Pulmonary artery endothelial cell (primary cell): Measurements from ENCODE around the gene EGR4. TPM values are rescaled to one million over a fixed set of nuclear protein-coding genes. Genes with fewer than 3 reads are reported as not detected.

Experiments used
- DNase-seq: peaks from one replicate; pipeline ENCODE4 v3.0.0-alpha.2; 2011; ENCODE audit warnings: low read depth, low spot score
- total RNA-seq: library from RNA; depleted of rRNA; stranded (reverse); fragments of >200 nt; gene quantifications from 2 replicates; pipeline ENCODE4 v1.2.3, GENCODE V29; 2014

The EGR4 gene
- total RNA-seq = not detected in 2 replicates

DNA sequence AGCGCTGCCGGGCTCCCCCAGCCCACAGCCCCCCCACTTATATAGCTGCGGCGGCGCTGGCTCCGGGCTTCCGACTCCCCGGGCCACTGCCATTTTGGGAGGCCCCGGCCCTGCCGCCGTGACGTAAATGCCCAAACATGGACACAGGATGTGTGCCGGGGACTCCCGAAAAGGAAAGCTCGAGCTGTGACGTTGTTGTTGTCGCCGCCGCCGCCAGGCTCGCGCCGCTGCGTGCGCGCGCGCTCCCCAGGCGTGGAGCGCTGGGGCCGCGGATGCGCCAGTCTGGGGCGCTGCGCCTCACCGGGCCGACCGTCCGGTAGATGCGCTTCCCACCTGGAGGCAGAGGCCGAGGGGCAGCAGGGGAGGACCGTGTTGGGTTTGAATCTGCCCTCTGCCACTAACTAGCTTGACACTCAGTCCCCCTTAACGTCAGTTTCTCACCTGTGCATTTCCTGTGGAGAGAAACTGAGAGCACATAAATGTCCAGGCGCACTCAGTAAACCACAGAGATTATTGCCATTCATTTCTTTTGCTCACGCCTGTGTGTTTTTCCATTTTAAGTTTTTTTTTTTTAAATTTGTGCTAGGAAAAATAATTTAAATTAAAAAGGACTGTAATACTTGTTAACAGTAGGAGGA lies at the start of gene EGR4:
TSS of gene EGR4 (minus strand) at position 15 of the 638 bp plus-strand sequence. CDS start 231 bp downstream, outside the sequence.
- no peak for DNase-seq

DNA sequence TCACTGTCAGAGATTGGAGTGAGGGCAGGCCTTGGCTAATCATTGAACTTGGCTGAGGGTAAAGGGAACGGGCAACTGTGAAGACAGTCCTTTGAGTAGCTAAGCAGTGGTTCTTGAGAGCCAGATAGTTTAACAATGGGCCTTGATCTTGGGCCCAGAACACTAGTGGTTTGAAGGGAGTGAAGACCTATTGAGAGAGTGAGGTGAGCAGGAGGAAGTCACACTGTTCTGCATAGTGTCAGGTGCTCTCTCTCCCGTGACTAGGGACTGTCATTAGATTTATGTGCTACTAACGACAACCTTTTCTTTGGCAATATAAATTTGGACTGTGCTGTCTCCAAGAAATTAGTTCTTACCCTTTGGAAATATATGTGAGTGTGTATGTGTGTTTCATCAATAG lies 47.7 kb upstream of the EGR4 start:
- no peak for DNase-seq

DNA sequence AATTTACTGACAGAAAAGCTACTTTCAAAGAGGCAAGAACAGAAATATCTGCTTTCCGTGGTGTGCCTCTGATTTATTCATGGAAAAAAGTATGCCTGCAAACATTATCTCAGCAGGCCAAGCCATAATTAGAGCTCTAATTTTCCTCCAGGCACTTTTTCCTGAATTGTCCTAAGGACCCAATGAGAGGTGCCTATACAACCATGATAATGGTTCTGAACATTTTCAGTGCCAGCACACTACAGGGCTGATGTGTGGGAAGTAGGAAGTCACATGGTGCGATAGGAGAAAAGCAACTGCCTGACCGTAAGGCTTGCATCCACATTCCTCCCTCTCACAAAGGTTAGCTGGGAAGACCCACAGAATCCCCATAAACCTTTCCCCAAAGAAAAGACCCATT lies 45.9 kb upstream of the EGR4 start:
- DNase-seq = no peak

DNA sequence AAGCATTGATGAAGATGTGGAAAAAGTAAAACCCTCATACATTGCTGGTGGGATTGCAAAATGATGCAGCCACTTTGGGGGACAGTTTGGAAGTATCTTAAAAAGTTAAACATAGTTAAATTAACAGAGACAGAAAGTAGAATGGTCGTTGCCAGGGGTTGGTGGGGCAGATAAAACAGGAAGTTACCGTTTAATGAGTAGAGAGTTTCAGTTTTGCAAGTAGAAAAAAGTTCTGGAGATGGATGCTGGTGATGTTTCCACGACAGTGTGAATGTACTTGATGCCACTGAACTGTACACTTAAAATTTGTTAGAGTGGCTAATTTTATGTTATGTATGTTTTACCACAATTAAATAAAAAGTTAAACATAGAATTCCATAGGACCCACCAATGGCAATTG lies 44.5 kb upstream of the EGR4 start:
- no peak for DNase-seq

DNA sequence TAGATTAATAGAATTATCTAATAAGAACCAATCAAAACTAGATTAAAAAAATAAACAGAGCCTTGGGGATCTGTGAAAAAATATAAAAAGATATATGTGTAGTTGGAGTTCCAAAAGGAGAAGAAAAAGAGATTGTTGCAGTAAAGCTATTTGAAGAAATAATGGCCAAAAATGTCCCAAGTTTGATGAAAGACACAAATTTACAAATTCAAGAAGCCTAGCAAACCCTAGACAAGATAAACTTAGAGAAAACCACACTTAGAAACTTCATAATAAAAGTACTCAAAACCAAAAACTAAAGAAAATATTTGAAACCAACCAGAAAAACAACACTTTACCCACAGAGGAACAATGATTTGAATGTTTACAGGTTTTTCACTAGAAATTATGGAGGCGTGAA lies 41.3 kb upstream of the EGR4 start:
- DNase-seq = no peak

DNA sequence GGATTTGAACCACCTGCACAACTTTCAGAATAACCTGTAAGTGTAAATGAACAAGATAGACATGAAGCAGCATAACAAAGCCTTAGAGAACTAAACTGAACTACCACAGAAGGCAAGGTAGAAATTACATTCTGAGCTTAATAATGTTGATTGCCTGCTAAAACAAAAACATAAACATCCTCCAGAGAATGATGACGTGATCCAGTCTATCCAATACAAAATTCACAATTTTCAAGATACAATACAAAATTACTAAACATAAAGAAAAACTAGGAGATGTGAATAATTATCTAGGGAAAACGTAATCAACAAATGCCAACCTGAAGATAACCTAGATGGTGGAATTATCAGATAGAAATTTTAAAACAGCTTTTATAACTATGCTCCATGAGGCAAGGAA lies 40.7 kb upstream of the EGR4 start:
- DNase-seq = no peak

DNA sequence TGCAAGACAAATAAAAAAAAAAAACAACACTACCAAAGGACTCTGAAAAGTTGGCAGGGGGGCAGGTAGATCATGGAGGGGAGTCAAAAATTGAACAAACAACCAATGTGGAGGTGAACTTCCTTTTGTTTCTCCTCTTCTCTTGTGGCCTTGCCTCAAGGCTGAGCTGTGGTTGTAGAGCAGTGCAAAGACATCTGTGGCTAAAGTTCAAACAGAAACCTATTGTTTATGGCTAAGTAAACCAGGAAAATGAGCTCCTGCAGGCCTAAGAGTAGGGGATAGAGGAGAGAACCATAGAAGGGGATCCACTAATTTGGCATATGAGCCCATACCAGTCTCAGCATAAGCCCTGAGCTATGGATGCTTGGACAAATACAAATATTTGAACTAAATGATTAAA lies 40.2 kb upstream of the EGR4 start:
- no peak for DNase-seq

DNA sequence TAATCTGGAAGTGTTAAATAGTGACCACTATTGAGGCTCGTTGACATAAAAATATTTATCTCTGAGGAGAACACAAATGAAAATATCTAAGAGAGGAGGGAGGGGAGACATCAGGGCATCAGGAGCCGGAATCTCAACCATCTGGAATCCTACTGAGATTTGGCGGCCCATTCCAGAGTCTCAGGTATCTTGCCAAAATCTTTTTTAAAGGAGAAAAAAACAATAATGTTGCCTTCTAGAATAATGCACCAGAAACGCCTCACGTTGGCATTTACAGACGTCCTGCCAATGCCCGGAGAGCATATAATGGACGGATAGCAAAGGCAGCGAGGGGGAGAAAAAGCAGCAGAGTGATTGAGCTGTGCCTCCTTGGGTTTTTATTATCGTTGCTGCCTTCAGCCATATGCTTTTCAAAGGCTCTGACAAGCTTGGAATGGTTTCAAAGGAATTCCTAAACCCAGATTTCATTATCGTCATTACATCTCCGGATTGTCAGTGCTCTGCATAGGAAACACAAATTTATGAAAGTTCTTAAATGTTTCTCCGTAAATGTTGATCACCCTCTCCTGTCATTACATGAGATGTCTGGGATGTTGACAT lies 30.9 kb upstream of the EGR4 start:
- DNase-seq = no peak

DNA sequence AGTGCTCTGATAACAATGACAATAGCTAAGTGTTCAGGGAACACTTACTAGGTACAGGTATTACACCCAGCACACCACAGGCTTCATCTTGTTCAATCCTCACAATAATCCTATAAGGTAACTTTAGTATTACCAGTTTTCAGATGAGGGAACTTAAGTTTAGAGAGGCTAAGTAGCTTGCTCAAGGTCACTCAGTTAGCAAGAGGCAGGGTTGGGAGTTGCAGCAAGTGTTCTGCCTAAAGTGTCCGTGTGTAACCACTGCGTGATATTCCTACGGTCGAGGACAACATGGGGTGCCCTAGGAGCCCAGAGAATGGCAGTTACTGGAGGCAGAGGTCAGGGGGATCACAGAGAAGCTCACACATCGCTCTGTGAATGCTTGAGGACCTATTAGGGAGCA lies 30.2 kb upstream of the EGR4 start:
- no peak for DNase-seq

DNA sequence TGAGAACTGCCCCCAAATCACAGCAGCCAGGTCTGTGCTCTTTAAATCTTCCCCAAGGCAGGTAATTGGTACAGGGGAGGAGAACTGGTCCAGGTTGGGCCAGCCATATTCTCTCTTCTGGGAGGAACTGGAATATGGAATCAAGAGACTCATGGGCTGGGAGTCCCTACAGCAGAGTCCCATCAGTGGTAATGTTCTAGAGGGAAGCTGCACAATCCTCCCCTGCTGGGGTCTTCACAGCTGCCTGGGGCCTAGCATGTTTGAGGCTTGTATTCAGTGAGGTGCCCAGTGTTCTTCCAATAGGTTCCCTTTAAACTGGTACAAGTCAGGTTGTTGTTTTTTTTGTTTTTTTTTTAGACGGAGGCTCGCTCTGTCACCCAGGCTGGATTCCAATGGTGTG lies 21.1 kb upstream of the EGR4 start:
- DNase-seq = no peak

DNA sequence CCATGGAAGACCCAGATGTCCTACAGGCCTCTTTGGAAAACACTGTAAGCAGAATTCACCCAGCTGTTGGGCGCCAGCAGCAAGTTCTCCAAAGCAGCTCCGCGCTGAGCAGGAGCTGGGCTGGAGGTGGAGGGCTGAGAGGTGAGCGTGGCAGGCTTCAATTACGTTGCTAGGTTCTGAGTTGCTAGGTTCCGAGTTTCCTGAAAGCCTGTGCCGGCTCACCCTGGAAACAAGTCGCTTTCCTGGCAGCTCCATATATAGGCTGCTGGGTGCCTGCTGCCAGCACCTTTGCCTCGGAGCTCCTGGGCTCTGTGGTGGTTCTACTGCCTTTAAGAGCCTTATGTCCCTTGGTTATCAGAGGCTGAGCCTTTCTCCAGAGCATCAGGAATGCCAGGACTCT lies 14.4 kb upstream of the EGR4 start:
- no peak for DNase-seq

DNA sequence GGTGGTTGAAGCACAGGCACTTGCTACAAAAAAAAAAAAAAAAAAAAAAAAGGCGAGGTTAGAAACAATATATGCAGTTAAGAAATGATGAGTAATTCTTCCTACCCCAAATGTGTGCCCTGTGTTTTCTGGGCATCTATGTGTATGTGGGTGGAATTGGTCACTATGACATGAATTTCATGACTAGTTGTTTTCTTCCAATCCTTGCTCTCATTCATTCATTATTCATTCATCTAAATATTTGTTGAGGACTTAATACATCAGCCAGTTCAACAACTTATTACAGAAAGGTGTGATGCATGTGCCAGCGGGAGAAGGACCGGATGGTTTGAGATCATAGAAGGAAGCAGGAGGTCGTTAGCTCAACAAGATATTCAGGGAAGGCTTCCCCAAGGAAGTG lies 8.3 kb upstream of the EGR4 start:
- DNase-seq = no peak

DNA sequence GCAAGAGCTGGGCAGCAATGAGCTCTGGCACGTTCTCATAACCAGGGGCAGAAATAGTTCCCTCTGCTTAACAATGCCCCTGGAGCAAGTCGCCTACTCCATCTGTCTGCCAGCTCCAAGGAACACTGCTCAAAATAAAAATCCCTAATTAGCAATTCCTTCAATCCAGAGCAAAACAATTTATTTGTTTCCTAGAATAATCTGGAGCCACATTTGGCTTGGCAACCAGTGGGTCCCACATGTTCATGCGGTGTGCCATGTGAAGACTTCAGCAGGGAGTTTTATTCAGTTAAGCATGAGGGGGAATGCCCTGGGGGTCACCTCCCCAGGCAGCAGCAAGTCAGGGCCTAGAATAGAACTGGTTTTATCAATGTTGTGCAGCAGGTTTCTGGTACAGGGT lies 7.6 kb upstream of the EGR4 start:
- DNase-seq = no peak

DNA sequence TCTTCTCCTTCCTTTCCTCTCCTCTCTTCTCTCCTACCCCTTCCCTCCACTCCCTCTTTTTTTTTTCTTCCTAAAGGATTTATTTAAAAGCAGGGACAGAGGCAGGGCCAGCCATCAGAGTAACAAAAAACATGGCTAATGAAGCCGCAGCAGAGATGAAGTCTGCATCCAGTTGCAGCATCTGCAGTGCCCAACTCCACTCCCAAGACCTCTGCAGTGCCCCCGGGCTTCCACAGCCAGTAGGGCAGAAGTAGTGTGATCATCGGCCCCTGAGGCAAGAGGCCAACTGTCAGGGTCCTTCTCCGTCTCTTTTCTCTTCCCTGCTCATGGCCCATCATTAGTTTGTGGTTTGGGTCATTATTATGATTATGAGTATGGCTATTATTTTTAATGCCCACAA lies 4.2 kb upstream of the EGR4 start:
- DNase-seq = no peak

DNA sequence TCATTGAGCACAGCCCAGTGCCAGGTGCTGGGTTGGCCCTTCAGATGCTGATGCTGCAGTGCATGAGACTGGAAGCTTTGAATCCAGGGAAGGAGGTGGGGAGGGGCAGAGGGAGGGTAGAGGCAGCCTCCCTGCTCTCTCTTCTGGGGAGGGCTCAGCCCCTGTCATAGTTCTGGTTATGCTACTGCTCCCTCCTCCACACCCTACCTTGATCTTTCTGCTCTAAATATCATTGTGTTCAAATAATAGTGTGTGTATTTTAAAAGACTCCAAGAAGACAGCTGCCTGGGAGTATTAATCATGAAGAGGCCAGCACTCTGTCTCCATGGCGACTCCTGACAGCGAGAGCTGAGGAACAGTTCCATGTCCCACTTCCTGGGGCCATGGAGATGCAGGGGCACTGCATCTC lies 3.8 kb upstream of the EGR4 start:
- DNase-seq = no peak

DNA sequence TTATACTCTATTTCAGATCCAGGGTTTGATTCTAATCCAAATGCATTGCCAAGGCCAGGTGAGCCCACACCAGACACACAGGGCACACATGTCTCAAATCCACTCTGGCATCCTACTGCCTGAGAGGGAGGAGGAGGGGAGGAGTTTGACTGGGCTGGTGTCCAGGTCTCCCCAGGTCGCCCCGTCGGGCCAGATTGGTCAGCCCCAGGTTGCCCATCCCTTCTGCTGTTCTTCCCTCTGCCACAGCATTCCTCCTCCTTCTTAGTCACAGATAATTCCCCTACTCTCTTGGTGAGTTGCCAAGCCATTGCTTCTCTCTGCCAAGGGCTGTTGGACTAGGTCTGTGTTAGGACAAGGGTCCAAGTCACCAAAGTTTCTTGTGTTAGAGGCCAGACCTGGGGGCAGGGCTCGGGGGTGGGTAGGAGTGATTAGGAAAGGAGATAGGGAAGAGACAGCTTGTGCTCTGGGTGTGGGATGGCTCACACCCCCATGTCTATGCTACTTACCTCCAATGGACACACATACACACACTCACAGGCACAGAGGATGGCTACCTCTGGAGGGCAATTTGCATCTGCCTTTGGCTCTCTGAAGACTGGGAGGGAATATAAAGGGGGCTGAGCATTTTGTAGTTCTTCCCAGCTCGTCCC lies 2.5 kb upstream of the EGR4 start:
- no peak for DNase-seq

DNA sequence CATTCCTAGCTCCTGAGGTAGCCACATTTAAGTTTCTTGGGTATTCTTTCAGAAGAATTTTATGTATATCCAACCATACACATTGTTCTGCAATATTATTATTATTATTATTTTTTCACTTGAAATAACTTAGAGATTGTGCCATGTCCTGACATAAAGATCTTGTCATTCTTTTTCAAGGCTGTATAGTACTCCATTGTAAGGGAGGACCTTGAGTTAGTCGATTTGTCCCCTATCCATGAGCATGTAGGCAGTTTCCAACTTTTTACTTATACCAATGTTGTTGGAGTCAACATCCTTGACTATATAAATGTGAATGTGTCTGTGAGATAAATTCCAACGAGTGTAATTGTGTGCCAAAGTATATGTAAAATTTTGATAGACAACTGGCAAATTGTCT lies 891 bp upstream of the EGR4 start:
- no peak for DNase-seq

DNA sequence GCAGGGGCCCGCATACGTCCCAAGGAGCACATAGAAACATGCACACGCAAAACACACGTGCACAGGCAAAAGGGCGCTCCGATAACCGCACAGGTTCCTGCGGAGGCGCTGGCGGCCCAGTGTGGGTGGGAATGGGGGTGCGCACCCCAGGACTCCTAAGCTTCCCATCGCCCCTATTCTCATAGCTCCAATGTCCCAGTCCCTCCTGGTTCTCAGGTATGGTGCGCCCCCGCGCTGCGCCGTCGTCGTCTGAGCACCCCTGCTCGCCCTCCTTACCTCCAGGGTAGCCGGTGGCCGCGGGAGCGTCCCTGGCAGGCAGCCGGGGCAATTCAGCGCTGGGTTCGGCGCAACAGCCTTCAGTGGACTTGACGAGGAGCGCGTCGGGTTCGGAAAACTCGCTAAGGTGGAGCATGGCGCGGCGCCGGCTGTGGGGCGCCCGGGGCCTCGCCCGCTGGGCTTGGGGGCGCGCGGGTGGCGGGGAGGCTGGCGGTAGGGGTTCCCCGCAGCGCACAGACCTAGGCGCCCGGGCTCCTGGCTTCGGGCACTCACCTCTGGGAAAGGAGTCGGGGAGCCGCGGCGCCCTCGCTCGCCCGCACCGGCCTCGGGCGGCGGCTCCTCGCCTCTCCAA lies 328 bp downstream of the EGR4 start:
- DNase-seq = no peak

DNA sequence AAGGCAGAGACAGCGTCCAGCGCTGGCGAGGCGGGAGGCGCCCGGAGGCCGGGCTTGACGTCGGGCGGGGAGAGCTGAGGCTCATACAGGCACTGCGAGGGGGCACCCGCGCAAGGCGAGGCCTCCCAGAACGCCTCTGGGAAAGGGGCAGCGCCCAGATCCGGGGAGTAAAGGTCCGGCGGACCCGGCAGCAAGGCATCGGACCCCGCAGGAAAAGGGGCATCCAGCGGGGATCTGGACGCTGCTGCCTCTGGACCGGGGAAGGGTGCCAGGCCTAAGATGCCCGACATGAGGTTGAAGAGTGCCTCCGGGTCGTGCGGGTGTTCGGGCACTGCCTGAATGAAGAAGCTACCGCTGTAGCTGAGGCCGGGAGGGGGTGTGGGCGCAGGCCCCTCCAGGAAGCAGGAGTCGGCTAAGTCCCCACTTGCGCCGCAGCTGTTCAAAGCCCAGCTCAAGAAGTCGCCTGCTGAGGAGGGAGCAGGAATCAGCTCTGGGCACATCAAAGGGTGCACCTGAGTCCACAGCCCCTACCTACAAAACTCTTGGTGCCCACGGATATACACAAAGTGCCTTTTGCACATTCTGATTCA lies 937 bp downstream of the EGR4 start:
- DNase-seq = no peak

DNA sequence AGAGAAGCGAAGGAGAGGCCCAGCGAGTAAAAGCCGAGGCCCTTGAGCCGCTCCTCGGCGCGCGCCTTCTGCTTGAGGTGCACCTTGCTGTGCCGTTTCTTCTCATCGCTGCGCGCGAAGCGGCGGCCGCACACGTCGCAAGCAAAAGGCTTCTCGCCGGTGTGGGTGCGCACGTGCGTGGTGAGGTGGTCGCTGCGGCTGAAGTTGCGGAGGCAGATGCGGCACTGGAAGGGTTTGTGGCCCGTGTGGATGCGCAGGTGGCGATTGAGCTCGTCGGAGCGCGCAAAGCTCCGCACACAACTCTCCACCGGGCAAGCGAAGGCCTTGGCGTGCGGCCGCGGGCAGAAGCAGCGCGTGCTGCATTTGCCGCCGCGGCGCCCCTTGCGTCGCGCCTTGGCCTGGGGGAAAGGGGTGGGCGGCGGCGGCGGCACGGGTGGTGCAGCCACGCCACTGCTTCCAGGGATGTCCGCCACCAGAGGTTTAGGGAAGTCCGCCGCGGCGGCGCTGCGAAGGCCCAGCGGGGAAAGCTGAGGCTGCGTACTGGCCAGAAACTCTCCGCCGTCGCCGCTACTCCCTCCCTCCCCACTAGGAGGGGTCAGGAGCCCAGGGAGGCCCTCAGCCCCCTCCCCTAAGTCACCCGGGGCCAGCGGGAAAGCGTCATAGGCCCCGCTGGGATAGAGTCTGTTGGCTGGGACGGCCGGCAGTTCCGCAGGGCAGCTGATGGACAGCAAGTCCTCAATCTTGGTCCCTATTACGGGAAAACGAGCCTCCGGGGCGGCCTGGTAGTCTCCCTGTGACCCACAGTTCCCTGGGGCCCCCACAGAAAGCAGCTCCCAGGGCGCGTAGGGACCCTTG lies 1.7 kb downstream of the EGR4 start:
- DNase-seq = no peak

DNA sequence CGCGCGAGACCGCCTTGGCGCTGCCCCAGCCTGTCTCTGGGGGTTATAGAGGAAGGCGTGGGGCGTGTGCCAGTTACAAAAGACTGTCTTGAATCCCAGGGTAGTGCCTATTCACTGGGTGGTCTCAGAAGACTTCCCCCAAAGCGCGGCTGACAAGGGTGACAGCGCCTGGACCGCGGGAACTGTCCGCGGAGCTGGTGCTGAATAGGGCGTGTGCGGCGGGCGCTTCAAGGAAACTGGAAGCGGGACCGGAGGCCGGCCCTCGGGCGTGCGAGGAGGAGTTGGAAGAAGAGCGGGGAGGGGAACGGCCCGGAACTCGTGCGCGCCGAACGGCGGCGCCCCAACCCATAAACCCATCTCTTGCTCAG lies 2.3 kb downstream of the EGR4 start:
- no peak for DNase-seq
